Left renal cortex interstitium (tissue), 4 donors: ENCODE measurements around the gene POLR3A. TPM values are rescaled to one million over a fixed set of nuclear protein-coding genes. Genes with fewer than 3 reads are reported as not detected.

Experiments
- DNase-seq, 4 donors: peaks; one replicate each; pipeline ENCODE4 v3.0.0-alpha.2; 2013; ENCODE audit warnings: low read depth in 4 of 4, low spot score in 2 of 4, missing footprints in 1 of 4
- polyA plus RNA-seq, 4 donors: library from polyadenylated mRNA; unstranded; fragments of 120-200 nt; gene quantifications; one replicate each; pipeline ENCODE4 v1.2.1, GENCODE V29; 2013; ENCODE audit not compliant: insufficient read length in 4 of 4

Gene POLR3A
- polyA plus RNA-seq, 4 donors, result 15.8 to 18.9 (median 17.6) TPM

DNA sequence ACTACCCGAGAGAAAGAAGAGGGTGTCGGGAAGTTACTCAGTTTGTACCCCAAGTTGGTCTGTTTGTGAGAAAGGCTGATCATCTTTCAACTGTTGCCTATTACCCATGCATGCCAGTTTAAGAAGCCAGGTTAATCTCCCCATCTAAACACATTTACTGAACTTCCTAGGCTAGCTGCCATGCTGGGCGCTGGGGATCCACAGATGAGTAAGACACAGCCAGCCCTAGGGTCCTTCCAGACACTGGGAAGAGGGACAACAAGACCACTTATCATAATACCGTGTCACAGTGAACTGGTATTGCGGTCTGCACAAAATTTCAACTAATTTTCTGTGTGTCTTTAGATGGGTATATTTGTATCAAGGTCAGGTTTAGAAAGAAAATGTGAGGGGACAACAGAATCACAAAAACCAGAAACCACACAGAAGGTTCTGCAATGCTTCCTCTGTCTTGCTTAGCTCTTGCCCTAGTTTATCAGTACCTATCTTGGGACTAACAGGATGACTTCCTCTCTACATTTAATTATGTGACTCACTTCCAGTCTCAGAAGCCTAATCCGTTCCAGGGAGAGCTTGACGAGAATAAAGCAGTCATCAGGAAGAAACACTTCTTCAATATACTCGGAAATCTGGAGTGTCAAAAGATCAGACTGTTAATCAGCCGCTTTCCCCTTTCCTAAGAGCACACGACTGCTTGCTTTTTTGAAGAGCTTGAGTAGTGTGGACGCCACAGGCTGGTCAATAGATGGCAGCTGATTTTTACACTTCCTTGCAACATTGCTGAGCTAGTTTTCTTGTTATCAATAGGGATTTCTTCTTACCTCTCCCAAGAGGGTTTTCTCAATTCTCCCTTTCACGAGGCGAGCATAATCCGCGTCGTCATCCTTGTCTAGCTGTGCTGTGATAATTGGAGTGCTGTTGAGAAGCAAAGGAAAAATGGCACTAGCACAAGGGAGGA is 45.7 kb downstream of the POLR3A start:
- no peak for DNase-seq

DNA sequence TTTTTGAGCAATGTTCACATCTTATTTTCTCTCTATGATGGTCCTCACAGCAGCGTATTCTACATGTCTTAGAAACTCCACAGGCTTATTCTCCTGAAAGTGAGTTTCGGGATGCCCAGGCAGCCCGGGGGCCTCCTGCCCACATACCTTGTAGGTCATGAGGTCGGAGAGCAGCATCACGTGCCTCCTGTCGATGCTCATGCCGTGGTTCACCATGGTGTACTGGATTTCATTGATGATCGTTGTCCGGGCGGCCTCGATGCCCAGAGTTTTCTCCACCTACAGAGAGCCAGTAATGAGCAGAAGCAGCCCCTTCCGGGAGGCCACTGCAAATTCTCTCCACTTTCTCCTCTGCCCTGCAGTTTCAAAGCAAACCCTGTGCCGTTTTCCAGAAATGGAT is 48.0 kb downstream of the POLR3A start:
- no peak for DNase-seq

DNA sequence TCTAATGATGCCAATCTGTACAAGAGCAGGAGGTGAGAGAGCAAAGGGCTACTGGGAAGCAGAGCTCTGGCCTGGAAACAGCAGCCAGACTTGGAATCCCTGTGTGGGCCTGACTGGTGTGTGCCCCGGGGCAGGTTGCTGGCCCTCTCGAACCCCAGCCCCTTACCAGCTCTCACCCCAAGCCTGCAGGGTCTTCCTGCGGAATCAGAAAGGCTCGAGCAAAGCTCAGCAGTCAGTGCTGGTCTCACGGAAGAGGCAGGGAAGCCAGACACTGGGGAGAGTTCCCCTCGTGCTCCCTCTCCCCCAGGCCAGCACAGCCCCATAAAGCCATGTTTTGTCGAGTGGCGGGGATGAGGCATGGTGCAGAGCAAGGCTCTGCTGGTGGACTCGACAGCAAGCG is 50.1 kb downstream of the POLR3A start:
- DNase-seq, result no peak

DNA sequence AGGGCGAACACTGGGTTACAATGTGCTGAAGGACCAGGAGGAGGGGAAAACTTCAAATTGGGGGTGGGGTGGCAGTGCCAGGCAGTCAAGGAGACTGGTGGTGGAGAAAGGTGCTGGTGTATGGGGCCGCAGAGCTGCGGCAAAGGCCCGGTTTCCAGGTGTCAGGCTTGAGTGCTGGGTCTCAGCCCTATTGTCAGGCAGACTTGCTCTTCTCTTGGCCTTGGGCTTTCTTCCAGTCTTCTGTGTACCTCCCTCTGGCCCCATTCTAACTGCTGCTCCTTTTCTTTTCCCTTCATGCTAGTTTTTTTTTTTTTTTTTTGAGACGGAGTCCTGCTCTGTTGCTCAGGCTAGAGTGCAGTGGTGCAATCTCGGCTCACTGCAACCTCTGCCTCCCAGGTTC is 51.0 kb downstream of the POLR3A start:
- DNase-seq, result no peak

DNA sequence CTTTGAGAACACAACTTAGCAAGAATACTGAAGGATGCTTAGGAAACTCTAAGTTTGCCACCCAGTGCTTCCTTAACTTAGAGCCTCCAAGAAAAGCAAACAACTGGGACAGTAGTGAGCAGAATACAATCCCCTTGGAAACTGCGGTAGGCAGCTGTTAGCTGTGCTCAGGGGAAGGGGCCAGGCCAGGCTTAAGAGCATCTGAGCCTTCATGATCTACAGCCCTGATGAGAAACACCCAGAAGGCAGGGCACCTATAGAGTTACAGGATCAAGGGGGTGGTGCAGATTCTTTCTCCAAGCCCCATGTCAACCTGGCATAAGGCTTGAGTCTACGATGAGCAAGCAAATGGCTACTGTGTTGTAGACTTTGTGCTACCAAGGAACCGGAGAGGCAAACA is 51.4 kb downstream of the POLR3A start:
- DNase-seq, result no peak

DNA sequence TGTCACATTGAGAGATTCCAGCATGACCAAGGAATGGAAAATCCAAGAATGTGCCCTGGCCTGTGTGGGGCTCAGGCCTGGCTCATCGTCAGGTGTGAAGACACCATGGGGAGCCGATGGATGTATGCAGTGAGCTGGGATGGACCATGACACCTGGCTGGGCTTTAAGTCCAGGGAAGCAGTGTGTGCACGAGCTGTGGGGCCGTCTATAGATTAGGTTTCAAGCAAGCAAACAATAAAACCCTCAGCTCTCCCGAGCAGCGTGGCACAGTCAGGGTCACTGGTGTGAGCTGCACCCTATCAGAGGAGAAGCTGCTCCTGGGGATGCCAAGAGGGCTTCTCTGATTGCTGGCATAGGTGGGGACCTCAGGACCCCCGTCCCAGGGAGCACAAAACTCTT is 52.3 kb downstream of the POLR3A start:
- no peak for DNase-seq

DNA sequence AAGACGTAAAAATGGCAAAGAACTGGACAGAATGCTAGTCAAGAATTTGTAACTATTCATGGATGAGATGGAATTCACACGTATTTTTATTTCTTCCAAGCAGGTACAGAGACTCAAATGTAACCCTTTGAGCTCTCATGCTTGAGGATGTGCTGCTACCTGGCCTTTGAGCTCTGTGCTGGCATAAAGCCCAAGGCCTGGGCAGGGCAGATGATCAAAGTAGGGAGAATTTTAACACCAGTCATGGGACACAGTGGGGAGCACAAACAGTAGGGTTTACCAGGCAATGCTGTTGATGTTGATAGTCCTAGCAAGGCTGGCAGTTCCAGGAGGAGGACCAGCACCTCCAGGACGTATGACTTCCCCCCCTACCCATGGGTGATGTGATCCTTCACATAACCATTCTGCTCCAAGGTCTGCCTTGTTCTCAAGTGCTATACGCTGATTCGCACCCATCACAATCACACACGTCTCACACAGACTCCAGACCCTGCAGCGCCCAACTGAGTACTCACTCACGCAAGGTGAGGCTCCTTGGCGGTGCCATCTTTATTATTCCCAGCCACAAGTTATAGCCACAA is 54.1 kb downstream of the POLR3A start:
- DNase-seq, result no peak

DNA sequence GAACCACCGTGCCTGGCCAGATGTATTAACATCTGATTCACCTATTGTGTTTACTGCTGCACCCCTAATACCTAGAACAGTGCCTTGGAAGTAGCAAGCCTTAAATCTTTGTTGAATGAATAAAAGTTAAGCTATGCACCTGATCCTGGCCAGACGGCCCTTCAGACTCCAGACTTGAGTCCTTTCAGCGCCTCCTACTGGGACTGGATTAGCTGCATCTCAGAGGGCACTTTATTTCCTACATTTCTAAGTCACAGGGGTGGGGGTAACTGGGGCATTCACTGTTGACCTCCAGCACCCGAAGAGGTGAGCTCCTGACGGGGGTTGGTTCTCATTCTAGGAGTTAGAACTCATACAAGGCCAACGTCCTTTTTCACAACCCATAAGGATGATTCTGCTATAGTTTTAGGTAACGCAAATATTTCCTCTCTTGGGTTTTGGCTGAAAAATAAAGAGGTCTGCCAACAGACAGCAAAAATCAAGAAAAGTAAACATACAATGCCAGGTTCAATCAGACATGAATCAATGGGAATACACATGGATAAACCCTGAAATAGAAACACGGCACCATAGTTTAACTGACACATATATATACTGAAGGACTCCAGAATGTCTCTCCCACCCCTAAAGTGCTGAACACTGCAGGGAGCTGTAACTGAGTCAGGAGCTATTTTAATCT is 54.8 kb downstream of the POLR3A start:
- peak in 1 of 4 donors; percentile 19 for DNase-seq

DNA sequence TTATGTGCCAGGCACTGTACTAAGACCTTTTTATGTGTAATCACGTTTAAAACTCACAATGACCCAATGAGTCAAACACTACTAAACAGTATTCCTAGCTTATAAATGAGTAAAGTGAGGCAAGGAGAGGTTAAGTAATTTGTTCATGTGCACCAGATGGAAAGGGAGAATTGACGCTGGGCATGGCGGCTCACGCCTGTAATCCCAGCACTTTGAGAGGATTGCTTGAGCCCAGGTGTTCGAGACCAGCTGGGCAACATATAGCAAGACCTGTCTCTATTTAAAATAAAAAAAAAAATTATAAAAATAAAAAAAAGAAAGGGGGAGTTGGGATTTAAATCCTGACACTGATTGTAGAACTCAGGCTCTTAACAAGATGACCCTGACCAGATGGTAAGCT is 56.0 kb downstream of the POLR3A start:
- no peak for DNase-seq

DNA sequence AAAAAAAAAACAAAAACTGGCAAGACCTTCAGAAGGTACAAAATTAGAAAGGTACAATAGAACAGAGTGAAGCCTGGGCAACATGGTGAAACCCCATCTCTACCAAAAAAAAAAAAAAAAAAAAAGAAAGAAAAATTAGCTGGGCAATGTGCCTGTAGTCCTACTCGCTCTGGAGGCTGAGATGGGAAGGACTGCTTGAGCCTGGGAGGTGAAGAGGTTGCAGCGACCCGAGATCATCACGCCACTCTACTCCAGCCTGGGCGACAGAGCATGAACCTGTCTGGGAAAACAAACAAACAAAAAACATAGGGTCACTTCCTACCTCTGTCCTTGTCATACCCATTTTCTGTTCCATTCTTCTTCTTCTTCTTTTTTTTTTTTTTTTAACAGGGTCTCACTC is 57.2 kb downstream of the POLR3A start:
- no peak for DNase-seq

DNA sequence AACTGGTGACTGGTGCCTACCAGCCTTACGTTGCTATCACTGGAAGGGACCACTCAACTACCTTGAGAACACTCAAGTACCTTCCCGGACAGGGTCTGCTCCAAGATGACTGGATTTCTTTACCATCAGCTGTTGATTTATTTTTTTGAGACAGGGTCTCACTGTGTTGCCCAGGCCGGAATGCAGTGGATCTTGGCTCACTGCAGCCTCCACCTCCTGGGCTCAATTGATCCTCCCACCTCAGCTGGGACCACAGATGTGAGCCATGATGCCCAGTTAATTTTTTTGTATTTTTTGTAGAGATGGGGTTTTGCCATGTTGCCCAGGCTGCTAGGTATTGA is 57.5 kb downstream of the POLR3A start:
- DNase-seq, result no peak

DNA sequence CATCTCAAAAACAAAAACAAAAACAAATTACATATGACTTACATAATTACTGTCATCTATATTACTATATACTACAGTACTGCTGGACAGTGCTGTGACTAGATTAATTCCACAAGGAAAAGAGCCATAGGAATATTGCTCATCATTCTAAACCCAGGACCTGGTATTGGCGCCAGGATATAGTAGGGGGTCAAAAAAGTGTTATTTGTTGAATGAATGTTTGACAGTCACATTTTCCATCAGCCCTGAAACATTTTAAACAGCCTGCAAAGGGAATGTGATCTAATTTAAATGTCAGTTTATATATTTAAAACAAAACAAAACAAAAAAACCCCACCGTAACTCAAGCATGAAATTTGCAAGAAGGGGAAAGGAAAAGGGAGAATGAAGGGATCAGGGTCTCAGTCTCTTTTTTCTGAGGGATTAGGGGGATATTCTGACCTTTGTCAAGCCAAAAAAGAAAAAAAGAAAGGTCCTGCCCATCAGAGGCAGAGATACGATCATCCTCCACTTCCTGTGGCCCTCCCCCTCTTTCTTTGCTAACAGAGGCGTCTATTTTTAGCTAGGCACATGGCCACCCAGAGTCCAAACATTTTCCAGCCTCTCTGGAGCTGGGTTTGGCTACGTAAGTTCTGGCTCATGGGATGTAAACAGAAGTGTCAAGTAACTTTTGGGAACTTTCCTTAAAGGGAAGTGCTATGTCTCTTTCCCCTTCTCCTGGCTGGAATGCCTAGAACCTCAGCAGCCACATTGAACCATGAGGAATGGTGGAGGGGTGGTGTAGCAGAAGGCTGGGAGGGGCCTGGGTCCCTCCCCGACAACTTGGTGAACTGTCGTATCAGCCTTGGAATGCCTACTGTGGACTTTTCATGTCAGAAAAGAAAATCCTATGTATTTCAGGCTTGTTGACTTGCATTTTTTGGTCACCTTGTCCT is 58.2 kb downstream of the POLR3A start:
- peak in 3 of 4 donors; percentile 24 to 67 (median 38) for DNase-seq

DNA sequence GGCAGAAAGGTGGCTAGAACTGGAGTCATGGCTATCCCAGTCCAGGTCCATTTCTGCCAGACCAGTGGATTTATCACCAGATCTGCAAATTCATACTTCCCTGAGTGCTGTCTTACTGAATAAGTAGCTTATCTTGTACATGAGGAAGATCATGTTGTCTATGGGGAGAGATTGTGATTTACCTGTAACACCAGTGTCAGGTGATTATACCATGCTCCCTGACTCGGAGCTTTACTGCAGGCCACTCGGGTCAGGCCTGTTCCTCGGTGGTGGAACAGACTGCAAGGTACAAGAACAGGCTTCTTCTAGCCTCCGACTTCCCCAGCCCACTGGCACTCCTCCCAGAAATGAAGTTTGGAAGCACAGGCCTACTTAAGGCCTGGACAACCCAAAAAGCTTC is 60.2 kb downstream of the POLR3A start:
- no peak for DNase-seq

DNA sequence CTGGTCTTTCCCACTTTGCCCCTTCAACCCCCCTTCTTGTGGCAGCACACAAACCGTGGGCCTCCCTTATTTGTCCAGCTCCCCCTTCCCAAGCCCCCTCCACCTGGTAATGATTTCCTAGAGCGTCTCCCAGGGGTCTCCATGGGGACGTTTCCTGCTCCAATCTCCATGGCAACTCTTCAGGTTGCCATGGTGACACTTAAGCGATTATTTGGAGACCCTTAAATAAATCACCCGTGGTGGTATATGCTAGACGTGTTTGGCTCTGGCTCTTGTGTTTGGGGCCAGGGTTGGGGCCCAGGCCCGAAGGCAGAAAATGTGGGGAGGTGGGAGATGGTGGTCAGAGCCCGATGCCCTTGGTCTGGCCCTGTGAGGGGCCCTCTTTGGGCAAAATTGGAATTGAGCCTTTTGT is 61.7 kb downstream of the POLR3A start:
- DNase-seq, result peak; percentile 51 to 76 (median 56)

DNA sequence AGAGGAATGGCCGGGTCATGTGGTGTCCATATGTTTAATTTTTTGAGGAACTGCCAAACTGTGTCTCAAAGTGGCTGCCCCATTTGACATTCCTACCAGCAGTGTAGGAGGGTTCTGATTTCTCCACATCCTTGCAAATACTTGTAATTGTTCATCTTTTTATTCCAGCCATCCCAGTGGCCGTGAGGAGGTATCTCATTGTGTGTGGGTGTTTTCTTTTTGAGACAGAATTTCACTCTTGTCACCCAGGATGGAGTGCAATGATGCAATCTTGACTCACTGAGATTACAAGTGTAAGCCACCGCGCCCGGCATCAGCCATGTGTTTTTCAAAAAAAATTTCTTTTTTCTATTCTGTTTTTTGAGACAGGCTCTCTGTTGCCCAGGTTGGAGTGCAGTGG is 64.0 kb downstream of the POLR3A start:
- no peak for DNase-seq

DNA sequence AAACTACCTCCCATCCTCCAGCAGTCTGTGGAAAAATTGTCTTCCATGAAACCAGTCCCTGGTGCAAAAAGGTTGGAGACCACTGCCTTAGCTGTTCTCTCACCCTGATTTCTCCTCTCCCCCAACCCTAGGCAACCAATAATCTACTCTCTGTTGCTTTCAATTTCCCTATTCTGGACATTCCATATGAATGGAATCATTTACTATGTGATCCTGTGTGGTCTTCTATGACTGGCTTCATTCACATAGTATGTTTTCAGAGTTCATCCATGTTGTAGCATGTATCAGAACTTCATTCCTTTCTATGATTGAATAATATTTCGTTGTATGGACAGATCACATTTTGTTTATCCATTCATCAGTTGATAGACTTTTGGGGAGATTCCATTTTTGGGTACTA is 64.5 kb downstream of the POLR3A start:
- no peak for DNase-seq

DNA sequence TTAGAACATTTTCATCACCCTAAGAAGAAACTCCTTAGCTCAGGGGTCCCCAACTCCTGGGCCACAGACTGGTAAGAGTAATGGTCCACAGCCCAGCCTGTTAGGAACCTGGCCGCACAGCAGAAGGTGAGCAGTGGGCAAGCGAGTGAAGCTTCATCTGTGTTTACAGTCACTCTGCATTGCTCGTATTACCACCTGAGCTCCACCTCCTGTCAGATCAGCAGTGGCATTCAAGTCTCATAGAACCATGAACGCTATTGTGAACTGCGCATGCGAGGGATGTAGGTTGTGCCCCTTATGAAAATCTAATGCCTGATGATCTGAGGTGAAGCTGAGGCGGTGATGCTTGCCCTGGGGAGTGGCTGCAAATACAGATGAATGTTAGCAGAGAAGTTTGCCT is 65.4 kb downstream of the POLR3A start:
- no peak for DNase-seq

DNA sequence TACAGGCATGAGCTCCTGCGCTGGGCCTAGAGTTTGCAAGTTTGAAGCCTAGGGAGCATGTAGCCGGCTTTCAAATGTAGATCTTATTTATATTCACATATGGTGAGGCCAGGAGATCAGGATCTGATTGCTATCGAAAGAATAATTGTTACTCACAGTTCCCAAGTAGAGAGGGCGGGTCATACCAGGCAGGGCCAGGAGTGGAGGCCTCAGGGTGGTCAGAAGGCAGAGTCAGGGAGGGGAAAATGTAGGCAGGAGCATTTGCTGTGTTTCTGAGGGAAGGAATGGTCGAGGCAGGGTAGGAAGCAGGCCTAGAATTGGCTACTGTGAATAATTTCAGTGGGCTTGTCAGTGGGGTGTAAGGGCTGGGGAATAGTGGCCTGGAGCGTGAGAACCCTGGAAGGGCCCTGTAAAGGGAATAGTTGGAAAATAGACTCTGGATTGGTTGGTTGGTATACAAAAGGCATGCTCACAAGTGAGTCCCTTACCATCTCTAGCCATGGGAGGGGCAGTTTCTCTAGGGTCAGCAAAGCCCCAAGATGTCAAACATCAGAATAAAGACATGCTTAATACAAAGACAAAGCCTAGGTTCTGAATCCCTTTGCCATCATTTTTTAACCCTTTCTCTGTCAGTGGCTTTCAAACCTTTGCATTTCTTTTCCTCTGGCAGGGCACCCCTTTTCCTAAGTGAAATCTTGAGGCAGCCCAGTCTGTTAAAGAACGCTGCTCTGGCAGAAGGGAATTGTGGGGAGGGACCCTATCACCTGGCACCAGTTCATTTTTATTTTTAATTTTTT is 66.8 kb downstream of the POLR3A start:
- DNase-seq, result no peak

DNA sequence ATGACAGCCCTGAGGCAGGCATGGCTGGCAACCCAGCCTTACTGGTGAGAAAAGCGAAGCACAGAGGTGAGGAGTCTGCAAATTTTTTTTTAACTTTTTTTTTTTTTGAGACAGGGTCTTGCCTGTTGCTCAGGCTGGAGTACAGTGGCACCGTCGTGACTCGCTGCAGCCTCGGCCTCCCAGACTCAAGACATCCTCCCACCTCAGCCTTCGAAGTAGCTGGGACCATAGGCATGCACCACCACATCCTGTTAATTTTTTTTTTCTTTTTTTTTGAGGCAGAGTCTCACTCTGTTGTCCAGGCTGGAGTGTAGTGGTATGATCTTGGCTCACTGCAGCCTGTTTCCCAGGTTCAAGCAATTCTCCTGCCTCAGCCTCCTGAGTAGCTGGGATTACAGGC is 67.6 kb downstream of the POLR3A start:
- DNase-seq, result no peak

DNA sequence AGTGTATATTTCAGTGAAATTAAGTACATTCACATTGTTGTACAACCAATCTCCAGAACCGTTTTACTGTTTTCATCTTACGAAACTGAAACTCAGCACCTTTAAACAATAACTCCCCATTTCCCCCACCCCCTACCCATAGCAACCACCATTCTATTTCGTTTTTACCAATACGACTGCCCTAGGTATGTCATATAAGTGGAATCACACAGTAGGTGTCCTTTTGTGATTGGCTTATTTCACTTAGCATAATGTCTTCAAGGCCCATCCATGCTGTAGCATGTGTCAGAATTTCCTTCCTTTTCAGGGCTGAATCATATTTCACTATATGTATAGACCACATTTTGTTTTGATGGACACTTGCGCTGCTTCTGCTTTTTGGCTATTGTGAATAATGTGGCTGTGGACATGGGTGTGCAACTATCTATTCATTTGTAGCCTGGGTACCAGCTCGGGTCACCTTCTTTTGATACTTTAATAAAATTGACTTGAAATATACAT is 68.4 kb downstream of the POLR3A start:
- DNase-seq, result no peak
